Small intestine (tissue), 7 donors: Measurements from ENCODE around the gene MYO15A. TPM values are rescaled to one million over a fixed set of nuclear protein-coding genes. Genes with fewer than 3 reads are reported as not detected.

Source experiments
- DNase-seq, 2 donors: peaks; one replicate each; pipeline versions ENCODE4 v3.0.0 to v3.0.0-alpha.2; 2013
- FAIRE-seq: peaks from 2 replicates; lab custom pipeline; 2012; peaks lifted over from hg19 to GRCh38; lab: Jason Lieb, UNC
- H3K27ac ChIP-seq, 3 donors: one replicate each; pipeline ENCODE4 v1.5.1; 2013; ENCODE audit warnings: low read length in 2 of 3, mild to moderate bottlenecking in 2 of 3, control low read depth in 1 of 3, inconsistent platforms in 1 of 3, low read depth in 1 of 3, moderate library complexity in 1 of 3
- H3K27me3 ChIP-seq, 3 donors: one replicate each; pipeline ENCODE4 v1.6.1; 2013; ENCODE audit warnings: low read length in 3 of 3, inconsistent platforms in 1 of 3; ENCODE audit not compliant: control insufficient read depth in 3 of 3, insufficient read depth in 3 of 3
- H3K36me3 ChIP-seq, 3 donors: one replicate each; pipeline ENCODE4 v1.6.1; 2013; ENCODE audit warnings: low read length in 3 of 3, inconsistent platforms in 1 of 3, low read depth in 1 of 3, mild to moderate bottlenecking in 1 of 3, moderate library complexity in 1 of 3; ENCODE audit not compliant: control insufficient read depth in 3 of 3, insufficient read depth in 2 of 3
- H3K4me1 ChIP-seq, 3 donors: one replicate each; pipeline ENCODE4 v1.6.1; 2013; ENCODE audit warnings: low read length in 2 of 3, inconsistent platforms in 1 of 3, low read depth in 1 of 3, mild to moderate bottlenecking in 1 of 3, moderate library complexity in 1 of 3; ENCODE audit not compliant: control insufficient read depth in 3 of 3, insufficient read depth in 2 of 3
- H3K4me3 ChIP-seq, 3 donors: one replicate each; pipeline ENCODE4 v1.5.1; 2013; ENCODE audit warnings: low read length in 3 of 3, control low read depth in 1 of 3, inconsistent platforms in 1 of 3, low read depth in 1 of 3, mild to moderate bottlenecking in 1 of 3, moderate library complexity in 1 of 3
- H3K9me3 ChIP-seq, 2 donors: one replicate each; pipeline ENCODE4 v1.6.1; 2013; ENCODE audit warnings: low read depth in 1 of 2, low read length in 1 of 2; ENCODE audit not compliant: control insufficient read depth in 2 of 2, insufficient read depth in 1 of 2
- WGBS, 3 donors: extraction: QIAGEN DNeasy Blood & Tissue Kit; methylation state at CpG; one replicate each; pipeline ENCODE4 v1.1.7; 2013; 5-methylcytosine and 5-hydroxymethylcytosine counted together
- polyA plus RNA-seq, 4 donors: library from polyadenylated mRNA; stranded (reverse) in 3 of 4; unstranded in 1 of 4; fragments of 200-250 nt in 3 of 4; fragments of 120-200 nt in 1 of 4; gene quantifications; one replicate each; pipeline versions ENCODE4 v1.2.1 to v1.2.3, GENCODE V29; 2013
- donor health status: healthy with polysubstance abuse.
- donor health status: control.
- donor health status: control.
- donor health status: Bipolar disorder and iron deficiency.
- donor health status: healthy.

MYO15A gene
- polyA plus RNA-seq, 4 donors = 0.22 to 2.7 (median 1.6) TPM

DNA sequence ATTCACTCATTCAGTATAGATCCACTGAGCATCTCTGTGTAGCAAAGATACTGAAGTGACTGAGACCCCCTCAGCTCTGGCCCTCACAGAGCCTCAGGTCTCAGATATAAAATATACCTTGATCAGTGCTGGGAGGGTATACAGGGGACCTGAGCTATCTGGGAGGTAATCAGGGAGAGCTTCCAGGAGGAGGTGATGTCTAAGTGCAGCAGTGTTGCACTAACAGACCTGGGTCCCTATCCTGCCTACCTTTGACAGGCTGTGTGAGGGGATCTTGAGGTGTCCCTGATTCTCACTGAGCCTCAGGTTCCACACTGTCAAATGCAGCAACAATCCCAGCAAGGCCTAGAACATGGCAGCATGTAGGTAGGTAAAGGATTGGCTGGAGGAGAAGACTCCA lies 68.6 kb downstream of the MYO15A start:
- FAIRE-seq = no peak
- no peak overlapping the region for H3K27ac ChIP-seq

DNA sequence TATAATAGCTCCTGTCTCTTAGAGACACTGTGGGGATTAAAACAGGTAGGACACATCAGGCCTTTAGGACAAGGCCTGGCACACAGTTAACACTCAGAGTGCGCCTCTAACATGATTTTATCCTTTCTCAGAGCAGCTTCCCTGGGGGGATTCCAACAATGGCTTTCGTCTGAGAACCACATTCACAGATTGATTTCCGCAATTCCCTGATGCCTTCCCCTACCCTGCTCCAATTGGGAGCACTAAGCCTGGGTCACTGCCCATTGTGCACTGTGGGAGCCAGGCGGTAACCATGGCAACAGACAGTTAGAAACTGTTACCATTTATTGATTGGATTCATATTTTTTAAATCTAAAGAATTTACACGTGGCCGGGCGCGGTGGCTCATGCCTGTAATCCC lies 69.2 kb downstream of the MYO15A start:
- DNase-seq = no peak
- 91 to 99% (median 92%) methylated on average over 8 of the region's 8 CpGs for WGBS, 3 donors
- Histone ChIP-seq H3K36me3 (no peaks in the 10 kb centered on the region), H3K9me3 (no peaks in the 10 kb centered on the region), H3K27ac (no peak overlapping the region), H3K27me3 (no peaks in the 10 kb centered on the region), H3K4me1 (peaks cover 0 to 18% (median 2%) of the 10 kb centered on the region in 3 donors), H3K4me3 (no peak overlapping the region)
- FAIRE-seq = no peak

More for the DNA sequence above, 68.6 kb downstream of the MYO15A start:
- Histone ChIP-seq H3K27me3 (no peaks in the 10 kb centered on the region), H3K4me1 (peaks cover 0 to 15% (median under 1%) of the 10 kb centered on the region in 3 donors), H3K9me3 (no peaks in the 10 kb centered on the region), H3K4me3 (no peak overlapping the region), H3K36me3 (no peaks in the 10 kb centered on the region)
- DNase-seq = no peak

DNA sequence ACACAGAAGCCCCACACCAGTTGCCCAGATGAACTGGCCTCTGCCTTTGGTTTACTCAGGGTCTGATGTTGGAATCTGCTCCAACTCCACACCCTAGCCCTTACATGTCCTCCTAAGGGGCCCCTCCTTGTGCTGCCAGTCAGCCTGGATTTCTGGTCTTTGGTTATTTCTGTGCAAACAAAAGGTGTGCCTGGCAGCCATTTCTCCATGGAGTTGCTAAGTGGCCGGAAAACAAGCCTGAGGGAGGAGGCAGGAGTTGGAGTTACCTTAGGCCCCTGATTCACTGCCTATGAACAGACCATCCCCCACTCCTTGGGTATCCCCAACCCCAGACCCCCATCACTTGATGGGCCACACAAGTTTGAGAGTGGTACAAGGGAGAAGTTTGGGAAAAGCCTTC lies 70.6 kb downstream of the MYO15A start:
- H3K27ac ChIP-seq = no peak overlapping the region
- H3K4me1 ChIP-seq = peaks cover 0 to 18% (median 2%) of the 10 kb centered on the region in 3 donors
- no peaks in the 10 kb centered on the region for H3K27me3 ChIP-seq
- H3K9me3 ChIP-seq = no peaks in the 10 kb centered on the region
- no peak overlapping the region for H3K4me3 ChIP-seq
- DNase-seq (no peak), FAIRE-seq (no peak)
- WGBS, 3 donors = 63 to 70% (median 65%) methylated on average over 1 of the region's 1 CpG
- H3K36me3 ChIP-seq = no peaks in the 10 kb centered on the region

DNA sequence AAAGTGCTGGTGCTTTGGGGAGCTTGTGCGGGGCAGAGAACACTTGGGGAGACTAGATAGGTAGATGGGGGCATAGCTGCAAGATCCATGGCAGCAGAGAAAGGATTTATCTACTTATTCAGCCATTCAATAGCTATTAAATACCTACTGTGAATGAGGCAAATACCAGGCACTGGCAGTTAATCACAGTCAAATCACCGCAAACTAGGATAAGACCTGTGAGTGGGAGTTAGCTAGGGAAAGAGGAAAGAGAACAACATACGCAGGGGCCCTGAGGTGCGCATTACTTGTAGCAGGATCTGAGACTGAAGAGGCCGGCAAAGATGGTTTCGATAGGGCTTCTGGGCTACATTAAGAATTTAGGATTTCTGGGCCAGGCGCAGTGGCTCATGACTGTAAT lies 71.2 kb downstream of the MYO15A start:
- no peak for DNase-seq
- no peak overlapping the region for H3K27ac ChIP-seq
- peaks cover 0 to 18% (median 2%) of the 10 kb centered on the region in 3 donors for H3K4me1 ChIP-seq
- no peak for FAIRE-seq
- H3K4me3 ChIP-seq = no peak overlapping the region
- H3K9me3 ChIP-seq = no peaks in the 10 kb centered on the region
- 94% methylated on average over 7 of the region's 7 CpGs for WGBS, 3 donors
- H3K36me3 ChIP-seq = peaks cover 0 to 3% (median 0%) of the 10 kb centered on the region in 3 donors
- H3K27me3 ChIP-seq = no peaks in the 10 kb centered on the region

DNA sequence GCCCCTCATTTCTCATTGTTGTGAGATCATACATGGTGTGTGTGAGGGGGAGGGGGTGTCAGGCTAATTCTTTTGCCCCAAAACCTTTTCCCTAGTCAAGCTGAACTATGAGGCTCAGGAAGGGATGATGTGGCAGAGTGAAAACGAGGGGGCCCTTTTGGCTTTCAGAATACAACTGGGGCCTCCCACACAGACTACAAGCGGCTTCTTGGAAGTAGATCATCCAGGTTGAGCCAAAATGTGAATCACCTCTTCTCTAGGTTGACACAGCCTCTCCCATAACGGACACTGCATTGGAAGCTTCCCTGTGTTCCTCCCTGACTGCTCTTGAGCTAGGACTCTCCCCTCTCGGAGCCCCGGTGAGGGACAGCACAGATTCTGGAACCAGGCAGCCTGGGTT lies 72.8 kb downstream of the MYO15A start:
- DNase-seq (no peak), FAIRE-seq (no peak)
- Histone ChIP-seq H3K9me3 (no peaks in the 10 kb centered on the region), H3K4me3 (no peak overlapping the region), H3K36me3 (peaks cover 0 to 10% (median 0%) of the 10 kb centered on the region in 3 donors), H3K27me3 (no peaks in the 10 kb centered on the region), H3K27ac (peak overlapping the region in 2 of 3 donors; percentile 96 to 98), H3K4me1 (peaks cover 3 to 18% (median 9%) of the 10 kb centered on the region in 3 donors)
- WGBS, 3 donors = 72 to 88% (median 77%) methylated on average over 5 of the region's 5 CpGs

DNA sequence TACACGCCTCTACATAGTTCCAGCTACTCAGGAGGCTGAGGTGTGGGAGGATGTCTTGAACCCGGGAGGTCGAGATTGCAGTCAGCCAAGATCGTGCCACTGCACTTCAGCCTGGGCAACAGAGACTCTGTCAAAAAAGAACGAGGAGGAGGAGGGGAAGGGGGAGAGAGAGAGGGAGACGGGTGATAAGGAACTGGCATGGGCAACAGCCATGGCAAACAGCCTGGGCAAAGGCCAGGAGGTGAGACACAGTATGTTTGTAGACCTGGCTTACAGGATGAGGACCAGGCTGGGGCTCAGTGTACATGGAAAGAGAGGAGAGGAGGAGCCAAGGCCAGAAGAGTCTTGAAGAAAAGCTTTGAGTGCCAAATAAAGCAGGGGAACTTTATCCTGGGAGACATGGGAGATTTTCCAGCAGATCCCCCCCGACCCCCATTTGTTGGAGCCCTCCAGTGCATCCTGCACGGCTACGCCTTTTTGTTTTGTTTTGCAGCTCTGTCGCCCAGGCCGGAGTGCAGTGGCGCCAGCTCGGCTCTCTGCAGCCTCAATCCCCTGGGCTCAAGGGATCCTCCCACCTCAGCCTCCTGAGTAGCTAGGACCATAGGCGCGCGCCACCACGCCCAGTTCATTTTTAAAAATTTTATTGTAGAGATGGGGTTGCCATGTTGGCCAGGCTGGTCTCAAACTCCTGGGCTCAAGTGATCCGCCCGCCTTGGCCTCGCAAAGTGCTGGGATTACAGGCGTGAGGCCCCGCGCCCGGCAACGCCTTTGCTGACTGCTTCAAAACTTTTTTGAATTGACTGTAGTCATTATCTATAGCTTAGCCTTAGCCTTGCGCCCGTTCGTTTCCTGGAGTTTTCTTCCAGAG lies 73.8 kb downstream of the MYO15A start:
- peaks cover 3 to 25% (median 16%) of the 10 kb centered on the region in 3 donors for H3K4me1 ChIP-seq
- 6 to 16% (median 13%) methylated on average over 27 to 28 of the region's 28 CpGs for WGBS, 3 donors
- H3K36me3 ChIP-seq = peaks cover 0 to 10% (median 0%) of the 10 kb centered on the region in 3 donors
- no peaks in the 10 kb centered on the region for H3K27me3 ChIP-seq
- peak overlapping the region; percentile 93 to 98 (median 96) for H3K27ac ChIP-seq
- FAIRE-seq (no peak), DNase-seq (peak; percentile 59 to 71)
- peak overlapping the region; percentile 35 to 92 (median 72) for H3K4me3 ChIP-seq
- H3K9me3 ChIP-seq = no peaks in the 10 kb centered on the region

DNA sequence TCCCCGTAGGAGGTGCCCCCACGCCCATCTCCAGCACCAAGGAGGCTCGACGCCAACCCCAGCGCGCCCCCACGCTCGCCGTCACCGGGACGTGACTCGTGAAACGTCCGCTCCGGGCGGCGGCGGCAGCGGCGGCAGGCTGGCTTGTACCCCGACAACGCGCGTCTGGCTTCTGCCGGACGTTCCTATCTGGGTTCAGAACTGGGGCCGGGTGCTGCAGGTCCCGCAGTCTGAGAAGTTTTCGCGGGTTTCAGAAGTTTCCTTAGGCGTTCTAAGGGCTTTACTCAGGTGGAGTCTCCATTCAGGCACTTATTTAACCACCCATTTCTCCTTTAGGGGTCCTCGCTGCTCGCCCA lies 74.4 kb downstream of the MYO15A start:
- Histone ChIP-seq H3K27me3 (no peaks in the 10 kb centered on the region), H3K27ac (peak overlapping the region; percentile 93 to 98 (median 96)), H3K4me1 (peaks cover 3 to 31% (median 18%) of the 10 kb centered on the region in 3 donors), H3K36me3 (peaks cover 0 to 14% (median 0%) of the 10 kb centered on the region in 3 donors), H3K9me3 (no peaks in the 10 kb centered on the region), H3K4me3 (peak overlapping the region; percentile 35 to 92 (median 72))
- WGBS, 3 donors = 0 to 1% (median 0%) methylated on average over 31 to 33 of the region's 33 CpGs
- DNase-seq = peak in 1 of 2 donors; percentile 78
- no peak for FAIRE-seq

DNA sequence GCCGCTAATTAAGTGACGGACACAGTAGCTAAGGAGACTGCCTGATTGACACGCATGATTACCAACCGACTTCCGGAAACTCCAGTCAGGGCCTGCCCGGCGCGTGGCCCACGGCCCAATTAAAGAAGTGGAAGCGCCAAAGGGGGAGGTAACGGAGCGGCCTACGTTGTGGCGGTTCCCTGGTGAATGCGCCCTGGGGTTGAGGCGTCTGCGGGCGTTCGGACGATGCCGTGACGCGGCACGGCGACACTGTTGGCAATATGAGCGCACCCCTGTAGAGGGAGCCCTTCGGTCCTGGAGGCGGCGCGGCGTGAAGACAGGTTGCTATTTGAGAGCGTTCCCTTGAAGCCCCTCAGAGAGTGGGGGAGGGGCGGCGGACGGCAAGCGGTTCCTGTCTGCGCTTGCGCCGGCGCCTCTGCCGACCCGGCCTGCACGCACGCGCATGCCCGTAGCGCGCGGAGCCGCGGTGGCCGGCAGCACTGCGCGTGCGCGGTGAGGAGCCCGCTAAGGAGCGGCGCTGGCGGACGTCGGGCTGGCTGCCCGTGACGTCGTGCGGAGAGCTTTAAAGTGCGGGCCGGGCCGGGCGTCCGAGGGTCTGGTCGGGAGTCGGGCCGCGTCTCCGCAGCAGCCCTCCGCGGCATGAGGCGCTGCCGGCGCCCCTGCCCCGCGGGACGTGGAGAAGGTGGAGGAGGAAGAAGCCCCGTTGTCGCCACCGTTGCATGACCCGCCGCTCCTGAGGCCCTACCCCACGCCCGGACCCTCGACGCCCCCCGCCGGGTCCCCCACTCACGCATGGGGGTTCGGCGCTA lies 75.0 kb downstream of the MYO15A start, which contains the start of gene ALKBH5:
ALKBH5 (plus strand) TSS at position 495 of the 809 bp plus-strand sequence. CDS start 416 bp downstream, outside the sequence.
- no peak for FAIRE-seq
- Histone ChIP-seq H3K9me3 (no peaks in the 10 kb centered on the region), H3K36me3 (peaks cover 0 to 19% (median 0%) of the 10 kb centered on the region in 3 donors), H3K27me3 (no peaks in the 10 kb centered on the region), H3K4me1 (peaks cover 8 to 33% (median 20%) of the 10 kb centered on the region in 3 donors), H3K27ac (peak within 1 kb of the TSS; percentile 93 to 98 (median 96)), H3K4me3 (peak within 1 kb of the TSS; percentile 72 to 92 (median 75))
- 0 to 1% (median 1%) methylated on average over 57 to 98 of the region's 98 CpGs for WGBS, 3 donors
- peak; percentile 99 for DNase-seq
